ENCODE results near the gene TSTD1.
A peak's percentile ranks its signal among the peaks of the same experiment; 100 is the strongest.

Gene TSTD1, protein sequence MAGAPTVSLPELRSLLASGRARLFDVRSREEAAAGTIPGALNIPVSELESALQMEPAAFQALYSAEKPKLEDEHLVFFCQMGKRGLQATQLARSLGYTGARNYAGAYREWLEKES

DNA sequence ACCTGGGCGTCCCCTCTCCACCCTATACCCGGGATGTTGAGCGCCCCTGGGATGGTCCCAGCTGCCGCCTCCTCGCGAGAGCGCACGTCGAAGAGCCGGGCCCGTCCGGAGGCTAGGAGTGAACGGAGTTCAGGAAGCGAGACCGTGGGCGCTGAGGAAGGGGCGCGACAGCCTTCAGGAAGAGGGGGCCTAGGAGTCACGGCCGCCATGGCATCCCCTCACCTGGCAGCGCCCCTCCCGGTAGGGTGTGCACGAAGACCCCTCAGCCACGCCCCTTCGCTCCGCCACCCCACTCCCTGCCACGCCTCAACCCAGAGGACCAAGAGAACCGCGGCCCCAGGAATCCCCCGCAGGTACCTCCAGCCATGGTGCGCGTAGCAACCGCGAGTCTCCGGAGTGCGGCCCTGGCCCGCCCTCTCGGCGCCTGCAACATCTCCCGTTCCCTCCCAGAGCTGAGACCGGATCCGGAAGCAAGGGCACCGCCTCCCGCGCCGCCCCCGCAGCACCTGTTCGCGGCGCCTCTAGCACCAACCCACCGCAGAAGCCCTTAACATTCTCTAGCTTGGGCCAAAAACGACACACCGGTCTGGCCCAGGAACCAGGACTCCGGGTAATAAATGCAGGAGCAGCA, at the start of gene TSTD1:
TSS of gene TSTD1 (minus strand) at position 442 of the 631 bp plus-strand sequence. CDS start at position 367, 75 bp downstream.
- DNase-seq (ENCODE audit: low spot score): peak; percentile 88

DNA sequence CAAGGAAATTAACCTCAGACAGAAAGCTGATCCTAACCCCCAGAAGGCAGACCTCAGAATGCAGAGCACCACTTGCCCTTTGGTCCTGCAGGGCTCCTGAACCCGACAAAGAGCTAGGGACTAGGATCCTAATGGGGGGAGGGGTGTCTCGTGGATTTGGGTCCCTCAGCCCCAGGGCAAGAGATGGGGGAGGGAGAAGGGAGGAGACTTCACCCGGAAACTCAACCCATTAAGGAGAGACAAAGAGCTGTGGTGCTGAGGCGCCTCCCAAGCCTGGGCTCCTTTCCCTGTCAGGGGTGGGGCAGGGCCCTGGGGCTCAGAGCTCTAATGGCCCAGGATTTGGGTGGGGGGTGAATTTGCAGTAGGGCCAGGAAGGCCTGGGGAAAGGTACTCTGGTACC, 47.7 kb upstream of the TSTD1 start:
- DNase-seq (ENCODE audit: low spot score): no peak

DNA sequence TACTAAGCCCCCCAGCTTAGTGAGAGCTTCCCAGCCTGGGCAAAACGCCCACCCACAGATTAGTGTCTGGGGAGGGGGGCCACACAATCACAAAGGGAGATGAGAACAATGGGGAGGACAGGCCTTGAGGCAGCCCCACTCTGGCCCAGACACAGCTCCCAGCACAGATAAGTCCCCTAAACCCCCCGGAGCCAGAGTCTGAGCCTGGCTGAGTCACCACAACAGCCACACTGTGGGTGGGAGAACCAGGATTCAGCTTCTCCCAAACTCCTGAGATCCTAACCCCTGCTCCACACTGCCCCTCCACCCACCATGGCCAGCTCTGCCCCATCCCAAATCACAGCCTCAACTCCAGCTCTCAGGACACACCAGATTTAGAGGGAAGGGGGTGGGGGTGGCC, 46.4 kb upstream of the TSTD1 start:
- DNase-seq (ENCODE audit: low spot score): no peak

DNA sequence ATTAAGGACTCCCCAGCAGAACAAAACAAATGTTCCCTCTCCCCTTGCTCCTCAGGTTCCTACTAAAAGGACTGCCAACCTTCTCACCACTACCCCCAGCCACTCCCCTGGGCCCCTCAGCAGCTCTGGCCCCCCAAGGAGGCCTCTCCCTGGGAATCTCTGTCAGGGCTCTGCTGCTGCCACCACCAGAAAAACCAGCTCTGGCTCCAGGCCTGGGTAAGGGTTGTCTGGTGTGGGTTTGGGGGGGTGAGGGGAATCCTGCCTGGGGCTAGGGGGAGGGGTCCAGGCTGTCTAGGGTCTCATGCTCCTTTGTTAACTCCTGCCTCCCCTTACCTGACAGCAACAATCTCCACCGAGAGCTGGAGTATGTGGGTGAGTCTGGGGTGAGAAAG, 45.8 kb upstream of the TSTD1 start:
- DNase-seq (ENCODE audit: low spot score): no peak

DNA sequence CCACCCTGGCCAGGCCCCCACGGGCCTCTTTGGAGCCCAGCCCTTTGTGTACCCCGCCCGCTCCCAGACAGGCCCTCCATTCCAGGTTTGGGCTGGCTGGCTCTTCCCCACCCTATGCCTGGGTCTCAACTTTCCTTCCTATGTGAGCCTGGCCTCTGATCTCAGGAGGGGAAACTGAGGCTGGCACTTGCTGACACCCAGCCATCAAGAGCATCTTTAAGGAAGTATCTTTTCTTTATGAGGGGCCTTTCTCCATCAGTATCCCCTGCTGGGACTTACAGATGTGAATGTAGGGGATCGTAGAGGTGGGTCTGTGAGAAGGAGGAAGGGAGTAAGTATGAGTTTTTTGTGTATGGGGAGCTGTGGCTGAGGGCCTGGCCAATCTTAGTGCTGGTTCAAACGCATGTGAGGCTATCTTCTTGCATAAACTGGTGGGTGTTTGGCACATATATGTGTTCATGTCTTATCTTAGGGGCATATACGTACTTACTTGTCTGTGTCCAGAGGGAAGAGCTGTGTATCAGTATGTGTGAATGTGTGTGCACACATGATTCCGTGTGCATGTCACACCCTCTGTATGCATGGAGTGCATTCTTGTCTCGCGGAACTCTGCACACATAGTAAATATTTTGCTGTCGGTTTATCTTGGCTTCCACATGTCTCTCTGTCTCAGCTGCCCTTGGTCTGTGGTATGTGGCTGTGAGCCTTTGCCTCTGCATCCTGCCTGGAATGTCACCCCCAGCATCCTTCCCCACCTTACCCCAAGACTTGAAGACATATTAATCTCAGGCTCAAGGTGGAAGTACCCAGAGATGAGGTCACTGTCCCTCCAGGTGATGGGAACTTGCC, 45.2 kb upstream of the TSTD1 start:
- no peak for DNase-seq (ENCODE audit: low spot score)

DNA sequence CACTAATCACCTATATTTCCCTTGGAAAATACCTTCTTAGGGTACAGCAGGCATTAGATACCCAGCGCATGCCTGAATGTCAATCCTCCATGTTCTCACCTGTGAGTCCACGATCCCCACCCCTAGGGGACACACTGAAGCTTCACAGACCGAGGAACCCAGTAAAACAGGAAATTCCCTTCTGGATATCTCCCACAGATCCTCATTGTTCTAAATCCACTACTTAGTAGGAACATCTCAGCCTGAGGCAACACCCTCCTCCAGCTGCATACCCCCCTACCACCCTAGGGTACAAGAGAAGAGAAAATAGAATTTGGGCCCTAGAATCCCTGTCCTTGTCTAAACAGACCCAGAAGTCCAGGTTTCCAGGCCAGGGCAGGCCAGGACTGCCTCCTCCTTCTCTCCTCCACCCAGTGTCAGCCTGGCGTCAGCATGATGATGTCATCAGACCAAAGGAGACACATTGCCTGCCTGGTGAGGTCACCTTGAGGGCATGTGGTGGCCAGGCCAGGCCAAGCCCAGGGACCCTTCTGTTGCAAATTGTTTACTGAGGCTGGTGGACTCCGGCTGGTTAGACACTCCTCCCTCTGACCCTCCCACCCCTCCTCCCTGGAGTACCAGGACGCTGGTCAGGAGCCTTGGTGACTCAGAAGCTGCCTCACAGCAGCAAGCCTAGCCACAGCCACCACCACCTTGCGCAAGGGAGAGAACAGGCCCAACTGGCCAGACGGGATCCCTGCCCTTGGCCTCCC, 44.4 kb upstream of the TSTD1 start:
- DNase-seq (ENCODE audit: low spot score): no peak

DNA sequence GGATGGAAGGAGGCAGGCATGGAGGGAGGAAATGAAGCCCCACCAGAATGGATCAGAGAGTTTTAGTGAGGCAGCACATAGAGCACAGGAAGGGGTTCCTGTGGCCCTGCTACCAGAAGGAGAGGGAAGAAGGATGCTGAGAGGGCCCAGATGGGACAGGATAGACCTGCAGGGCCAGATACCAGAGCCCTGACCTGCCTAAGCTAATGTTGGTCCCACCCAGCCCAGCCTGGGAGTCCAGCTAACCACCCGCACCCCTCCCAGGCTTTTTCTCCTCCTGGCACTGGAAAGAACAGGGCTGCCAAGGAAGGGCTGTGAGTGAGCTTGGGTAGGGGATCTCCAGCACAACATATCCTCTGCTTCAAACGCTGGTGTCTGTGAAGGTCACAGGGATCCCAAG, 43.7 kb upstream of the TSTD1 start:
- DNase-seq (ENCODE audit: low spot score): no peak

DNA sequence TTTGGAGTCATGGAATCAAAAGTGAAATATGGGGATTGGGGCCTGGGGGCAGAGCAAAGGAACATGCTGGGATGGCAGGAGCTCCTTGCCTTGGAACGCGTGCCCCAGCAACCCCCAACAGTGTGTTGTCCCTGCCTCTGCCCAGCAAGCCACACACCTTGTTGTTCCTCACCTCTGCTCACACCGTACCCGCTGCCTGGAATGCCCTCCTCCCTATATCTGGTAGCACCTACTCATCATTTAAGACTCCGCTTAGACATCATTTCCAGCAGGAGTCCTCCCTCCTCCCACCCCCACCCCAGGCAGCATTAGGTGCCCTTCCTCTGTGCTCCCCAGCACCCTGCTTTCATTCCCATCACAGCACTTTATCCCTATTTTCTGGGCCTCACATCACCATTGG, 42.8 kb upstream of the TSTD1 start:
- DNase-seq (ENCODE audit: low spot score): no peak

DNA sequence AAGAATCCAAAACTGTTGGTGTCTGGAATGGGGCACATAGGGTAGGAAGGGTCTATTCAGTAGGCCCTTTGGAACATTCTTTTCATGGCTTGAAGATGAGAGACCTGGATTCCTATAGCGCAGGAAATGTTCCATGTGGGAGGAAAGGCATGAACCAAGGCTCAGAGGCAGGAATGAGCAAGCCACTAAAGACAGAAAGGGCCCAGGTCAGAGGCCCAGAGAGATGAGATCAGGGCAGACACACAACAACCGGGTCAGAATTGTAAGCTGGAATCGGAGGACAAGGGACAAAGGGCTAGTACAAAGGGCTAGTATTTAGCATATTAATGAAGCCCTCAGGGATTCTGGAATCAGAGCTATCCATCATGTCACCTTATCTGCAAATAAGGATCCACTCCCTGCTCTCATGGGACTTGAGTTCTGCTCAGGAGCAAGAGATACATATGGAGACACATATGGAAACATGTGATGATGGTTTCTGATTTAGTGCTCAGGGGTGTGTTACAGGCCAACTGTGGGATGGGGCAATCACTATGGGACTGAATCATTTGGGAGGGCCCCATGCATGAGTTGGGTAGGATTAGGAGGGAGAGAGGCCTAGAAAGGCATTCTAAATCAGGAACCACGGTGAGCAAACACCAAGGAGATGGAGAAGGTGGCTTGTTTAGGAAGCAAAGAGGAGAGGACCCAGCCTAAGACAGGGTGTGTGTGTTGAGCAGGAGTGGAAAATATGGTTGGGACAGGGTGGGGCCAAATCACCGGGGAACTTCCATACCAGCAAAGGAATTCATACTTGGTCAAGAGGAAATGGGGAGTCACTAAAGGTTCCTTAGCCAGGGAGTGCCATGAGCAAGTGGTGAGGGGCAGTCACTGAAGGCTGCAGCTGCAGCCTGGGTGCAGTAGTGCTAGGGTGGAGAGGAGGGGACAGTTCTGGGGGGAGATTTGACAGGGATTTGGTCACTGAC, 42.0 kb upstream of the TSTD1 start:
- no peak for DNase-seq (ENCODE audit: low spot score)

DNA sequence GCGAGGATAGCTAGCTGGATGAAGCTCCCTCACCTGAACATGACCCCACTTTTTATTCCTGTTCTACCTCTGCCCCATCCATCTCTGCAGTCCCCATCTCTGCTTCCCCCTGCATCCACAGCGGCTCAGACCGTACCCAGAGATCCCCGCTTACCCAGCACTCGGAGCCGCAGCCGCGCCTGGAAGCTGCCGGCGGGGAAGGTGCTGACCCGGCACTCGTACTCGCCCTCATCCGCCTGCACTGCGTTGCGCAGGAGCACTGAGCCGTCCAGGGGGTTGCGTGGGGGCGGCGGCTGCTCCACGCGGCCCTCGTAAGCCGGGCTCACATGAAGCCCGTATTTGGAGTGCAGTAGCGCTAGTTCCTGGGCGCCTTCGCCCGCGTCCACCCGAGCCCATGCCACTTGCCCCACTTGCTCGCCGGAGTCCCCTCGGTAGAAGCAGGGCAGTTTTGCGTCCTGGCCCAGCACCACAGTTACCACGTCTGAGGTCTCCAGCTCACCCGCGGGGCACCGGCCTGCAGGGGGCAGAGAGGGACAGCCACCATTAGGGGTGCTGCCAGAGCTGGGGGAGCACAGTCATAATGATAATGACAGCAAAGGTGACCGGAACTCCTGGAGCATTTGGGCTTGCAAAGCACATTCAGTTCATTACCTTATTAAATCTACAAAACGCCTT, 40.8 kb upstream of the TSTD1 start:
- DNase-seq (ENCODE audit: low spot score): no peak

DNA sequence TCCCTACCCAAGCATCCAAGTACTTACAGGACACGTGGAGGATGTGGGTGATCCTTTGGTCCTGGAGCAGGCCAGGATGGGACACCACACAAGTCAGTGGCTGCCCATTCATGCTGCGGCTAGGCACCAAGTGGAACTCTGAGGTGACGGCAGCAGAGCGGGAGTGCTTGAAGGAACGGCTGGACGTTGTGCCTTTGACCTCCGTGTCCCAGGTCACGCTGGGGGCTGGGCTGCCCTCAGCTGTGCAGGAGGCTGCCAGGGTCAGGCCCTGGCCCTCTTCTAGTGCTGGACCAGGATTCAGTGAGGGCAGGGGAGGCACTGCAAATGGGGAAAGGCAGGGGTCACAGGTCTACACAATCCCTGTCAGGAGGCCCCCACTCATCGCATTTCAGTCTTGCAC, 38.7 kb upstream of the TSTD1 start:
- no peak for DNase-seq (ENCODE audit: low spot score)

DNA sequence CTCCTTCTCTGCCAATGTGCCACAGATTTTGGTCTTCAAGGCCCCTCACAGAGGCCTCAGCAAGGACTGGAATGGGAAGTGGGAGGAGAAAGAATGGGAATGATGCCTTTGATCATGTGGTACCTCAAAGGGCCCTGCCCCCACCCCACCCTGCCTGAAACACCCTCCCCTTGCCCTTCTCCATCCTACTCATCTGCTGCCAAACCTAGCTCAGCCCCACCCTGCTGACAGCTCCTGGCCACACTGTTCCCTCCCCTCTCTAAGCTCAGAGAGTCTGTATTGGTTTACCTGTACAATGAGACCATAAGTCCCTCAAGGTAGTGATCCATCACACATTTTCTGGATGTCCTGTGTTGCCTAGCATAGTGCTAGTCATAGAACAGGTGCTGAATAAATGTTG, 37.6 kb upstream of the TSTD1 start:
- DNase-seq (ENCODE audit: low spot score): no peak

DNA sequence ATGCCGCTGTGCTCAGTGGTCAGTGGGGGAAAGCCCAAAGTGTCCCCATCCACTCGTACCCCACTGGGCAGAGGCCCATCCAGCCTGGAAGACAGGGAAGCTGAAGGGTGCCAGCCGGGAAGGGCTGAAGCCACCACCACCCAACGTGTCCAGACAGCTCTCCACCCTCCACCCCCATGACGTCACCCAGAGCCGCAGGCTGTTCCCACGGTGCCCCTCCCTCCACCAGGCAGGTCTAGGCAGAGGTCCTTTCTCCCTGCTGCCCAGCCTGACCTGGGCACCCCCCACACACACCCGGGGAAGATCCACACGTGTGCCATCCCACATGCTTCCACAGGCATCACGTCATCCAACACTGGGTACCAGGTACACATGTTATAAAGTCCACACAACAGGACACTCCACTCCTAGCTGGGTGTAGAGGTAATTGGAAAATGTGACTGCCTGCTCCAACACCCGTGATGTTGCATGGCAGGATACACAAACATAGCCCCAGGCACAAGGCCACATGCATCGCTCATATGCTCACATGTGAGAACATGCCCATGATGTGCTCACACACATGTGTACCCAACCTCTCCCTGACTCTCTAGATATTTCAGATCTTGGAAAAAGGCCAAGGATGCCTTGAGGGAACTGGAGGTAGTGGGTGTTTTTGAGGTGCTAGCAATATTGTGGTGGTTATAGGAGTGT, 36.1 kb upstream of the TSTD1 start:
- no peak for DNase-seq (ENCODE audit: low spot score)

DNA sequence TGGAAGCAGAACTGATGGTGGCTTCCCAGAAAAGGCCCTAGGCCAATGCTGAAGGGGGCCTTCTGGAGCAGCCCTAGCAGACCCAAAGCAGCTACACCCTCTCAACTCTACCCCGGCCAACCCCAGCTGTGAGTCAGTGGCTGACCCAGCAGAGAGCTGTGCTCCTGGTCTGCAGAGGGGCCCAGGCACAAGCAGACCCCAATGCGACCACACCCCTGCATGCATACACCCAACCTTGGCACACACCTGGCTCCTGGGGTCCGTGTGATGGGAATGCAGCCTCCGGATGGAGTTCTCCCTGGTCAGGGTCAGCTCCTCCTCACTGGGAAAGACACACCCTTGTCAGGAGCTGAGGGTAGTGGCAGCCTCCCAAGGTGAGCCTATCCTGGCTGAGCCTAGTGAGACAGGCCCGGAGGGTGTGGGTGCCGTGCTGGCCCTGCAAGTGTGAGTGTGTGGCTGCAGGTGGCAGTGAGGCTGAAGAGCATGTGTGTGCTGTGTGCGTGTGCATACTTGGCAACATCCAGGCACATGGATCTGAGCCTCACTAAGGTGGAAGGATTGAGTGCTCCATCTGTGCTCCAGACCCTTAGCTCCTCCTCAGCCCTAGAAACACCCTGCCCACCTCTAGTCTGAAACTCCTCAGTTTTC, 34.8 kb upstream of the TSTD1 start:
- no peak for DNase-seq (ENCODE audit: low spot score)

DNA sequence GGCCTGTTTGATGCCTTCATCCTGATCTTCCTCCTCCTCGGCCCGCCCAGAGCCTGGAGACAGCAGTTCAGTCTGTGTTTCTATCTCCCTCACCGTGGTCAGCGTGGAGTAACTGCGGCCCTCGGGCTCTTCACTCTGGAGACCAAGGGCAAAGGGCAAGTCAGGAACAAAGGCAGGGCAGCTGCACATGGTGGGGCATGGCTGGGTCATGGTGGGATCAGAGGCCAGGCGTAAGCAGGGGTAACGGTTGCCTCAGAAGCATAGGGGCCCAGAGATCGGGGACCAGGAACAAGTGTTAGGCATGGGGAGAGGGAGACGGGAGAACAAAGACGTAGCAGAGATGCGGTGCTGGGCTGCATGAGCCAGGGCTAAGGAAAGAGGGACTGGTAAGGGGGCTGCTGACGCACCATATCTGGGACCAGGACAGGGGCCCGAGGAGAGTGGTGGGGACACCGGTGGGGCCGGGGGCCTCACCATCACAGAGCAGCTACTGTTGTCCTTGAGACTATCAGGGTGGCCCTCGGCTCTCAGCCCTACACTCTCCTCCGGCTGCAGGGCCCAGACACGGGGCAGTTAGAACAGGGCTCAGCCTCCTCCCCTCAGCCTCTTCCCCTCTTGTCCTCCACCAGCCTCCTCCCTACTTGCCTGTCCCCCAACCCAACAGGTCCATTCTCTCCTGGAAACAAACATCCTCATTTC, 34.1 kb upstream of the TSTD1 start:
- no peak for DNase-seq (ENCODE audit: low spot score)

DNA sequence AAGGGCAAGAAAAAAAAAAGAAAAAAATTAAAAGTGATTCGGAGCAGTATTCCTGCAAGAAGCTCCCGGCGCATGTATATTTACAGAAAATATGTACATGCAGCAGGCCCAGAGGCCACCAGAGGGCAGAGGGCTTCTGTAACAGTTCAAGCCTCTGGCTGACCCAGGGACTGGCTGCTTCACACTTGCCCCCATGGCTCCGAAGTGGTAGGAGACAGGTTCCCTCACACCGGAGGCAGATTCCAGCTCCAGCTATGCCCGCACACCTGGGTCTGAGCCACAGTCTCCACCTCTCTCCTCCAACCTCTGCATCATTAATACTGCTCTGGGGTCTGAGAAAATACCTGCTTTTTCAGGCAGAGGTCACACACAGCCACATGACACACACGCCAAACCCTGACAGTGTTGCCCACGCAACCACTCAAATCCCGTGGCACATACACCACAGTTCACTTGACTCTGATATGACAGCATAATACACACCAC, 33.2 kb upstream of the TSTD1 start:
- DNase-seq (ENCODE audit: low spot score): peak; percentile 62

DNA sequence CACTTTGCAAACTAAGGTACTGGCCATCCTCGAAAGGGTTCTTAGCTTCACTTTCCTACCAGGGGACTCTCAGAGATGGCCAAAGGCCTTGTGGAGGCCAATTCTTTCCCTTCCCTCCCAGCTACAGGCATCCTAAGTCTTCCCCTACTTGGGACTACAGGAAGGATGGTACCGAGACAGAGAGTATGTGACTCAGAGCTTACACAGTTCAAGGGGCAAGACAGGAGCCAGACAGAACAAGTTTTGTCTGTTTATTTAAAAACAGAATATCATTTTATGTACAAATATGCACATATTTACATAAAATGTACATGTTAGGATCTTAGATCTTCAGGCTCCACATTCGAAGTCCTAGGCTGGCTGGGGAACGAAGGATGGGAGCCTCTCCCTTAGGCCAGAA, 32.0 kb upstream of the TSTD1 start:
- no peak for DNase-seq (ENCODE audit: low spot score)

DNA sequence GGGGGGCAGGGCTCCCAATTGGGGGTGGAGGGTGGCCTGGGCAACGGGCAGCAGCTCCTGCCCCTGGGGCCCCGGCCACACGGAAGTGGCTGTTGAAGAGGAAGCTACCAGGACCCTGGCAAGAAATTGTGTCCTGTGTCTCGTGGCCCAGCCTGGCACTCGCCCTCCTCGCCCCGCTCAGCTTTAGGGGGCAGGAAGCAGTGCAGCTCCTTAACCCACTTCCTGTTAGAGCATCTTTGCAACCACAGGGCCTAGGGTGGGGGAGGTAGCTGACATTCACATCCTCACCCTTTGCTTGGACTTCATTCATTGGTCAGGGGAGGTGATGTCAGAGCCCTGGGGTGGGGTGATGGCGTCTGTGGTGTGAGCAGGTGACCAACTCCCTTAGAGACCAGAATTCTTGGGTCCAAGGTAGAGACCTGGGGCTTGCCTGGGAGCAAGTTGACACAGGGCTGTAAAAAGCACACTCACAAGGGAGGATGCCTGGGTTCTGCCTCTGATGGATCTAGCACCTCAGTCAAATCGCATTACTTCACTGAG, 31.0 kb upstream of the TSTD1 start, which contains the start of gene ARHGAP30:
TSS of gene ARHGAP30 (minus strand) at position 161 of the 540 bp plus-strand sequence. CDS start 267 bp downstream, outside the sequence.
- peak; percentile 91 for DNase-seq (ENCODE audit: low spot score)

DNA sequence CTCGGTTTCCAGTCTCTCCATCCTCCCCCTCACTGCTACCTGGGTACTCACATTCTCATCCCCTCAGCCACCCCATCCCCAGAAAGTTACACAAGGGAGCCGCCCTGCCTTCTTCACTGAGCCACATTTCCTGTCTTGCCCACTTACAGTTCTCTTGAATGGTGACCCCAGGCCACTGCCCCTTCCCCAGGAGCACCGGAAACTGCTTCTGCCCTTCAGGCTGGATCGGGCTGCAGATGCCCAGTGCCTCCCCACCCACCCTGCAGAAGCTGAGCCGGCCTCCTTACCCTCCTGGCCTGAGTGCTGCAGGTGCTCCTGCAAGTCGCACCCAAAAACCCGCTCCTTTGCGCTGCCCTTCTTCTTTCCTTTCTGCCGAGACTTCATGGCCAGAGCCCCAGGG, 30.5 kb upstream of the TSTD1 start:
- no peak for DNase-seq (ENCODE audit: low spot score)
